ENCODE measurements around the gene AP2M1. TPM values are rescaled to one million over a fixed set of nuclear protein-coding genes. Genes with fewer than 3 reads are reported as not detected.
A peak's percentile ranks its signal among the peaks of the same experiment; 100 is the strongest.

The AP2M1 gene
- total RNA-seq, 2 experiments from 2014 or later = 209 to 219 TPM

DNA sequence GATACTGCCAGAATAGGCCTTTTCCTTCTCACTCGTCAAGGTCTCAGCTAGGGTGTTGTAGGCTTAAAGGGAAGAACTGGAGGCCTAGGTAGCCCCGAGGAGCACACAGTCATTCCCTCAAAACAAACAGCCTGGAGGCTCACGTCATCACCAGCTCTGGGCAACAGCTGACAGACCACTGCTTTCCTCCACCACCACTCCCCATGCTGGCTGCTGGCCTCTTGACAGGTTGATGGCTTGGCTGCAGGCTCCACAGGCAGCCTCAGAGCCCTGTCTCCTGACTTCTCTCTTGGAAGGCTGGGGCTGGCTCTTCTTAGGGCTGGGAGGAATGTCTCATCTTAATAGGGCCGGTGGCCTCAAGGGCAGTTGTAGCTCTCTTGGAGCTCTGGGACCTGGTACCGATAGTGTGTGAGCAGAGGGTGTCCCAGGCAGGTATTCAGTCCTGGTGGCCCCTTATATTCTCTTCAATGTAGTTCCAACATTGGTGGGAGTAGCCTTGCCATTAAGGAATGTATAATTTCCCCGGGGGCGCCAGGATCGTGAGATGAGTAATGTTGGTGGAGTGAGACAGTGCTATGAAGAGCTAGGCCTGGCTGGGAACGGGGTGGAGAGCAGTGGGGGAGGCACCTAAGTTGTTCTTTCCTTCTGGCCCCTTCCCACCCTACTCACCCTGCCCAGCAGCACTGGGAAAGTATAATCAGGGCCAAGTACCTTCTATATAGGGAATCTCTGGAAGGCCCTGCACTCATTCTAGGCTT, 6.1 kb upstream of the AP2M1 start:
- no peak for DNase-seq
- Mint-ChIP-seq H3K36me3 (peaks cover 4% of the 10 kb centered on the region), H3K4me1 (peaks cover 2% of the 10 kb centered on the region), H3K27ac (no peak overlapping the region), H3K4me3 (no peak overlapping the region), H3K9me3 (no peaks in the 10 kb centered on the region), H3K27me3 (no peaks in the 10 kb centered on the region)

DNA sequence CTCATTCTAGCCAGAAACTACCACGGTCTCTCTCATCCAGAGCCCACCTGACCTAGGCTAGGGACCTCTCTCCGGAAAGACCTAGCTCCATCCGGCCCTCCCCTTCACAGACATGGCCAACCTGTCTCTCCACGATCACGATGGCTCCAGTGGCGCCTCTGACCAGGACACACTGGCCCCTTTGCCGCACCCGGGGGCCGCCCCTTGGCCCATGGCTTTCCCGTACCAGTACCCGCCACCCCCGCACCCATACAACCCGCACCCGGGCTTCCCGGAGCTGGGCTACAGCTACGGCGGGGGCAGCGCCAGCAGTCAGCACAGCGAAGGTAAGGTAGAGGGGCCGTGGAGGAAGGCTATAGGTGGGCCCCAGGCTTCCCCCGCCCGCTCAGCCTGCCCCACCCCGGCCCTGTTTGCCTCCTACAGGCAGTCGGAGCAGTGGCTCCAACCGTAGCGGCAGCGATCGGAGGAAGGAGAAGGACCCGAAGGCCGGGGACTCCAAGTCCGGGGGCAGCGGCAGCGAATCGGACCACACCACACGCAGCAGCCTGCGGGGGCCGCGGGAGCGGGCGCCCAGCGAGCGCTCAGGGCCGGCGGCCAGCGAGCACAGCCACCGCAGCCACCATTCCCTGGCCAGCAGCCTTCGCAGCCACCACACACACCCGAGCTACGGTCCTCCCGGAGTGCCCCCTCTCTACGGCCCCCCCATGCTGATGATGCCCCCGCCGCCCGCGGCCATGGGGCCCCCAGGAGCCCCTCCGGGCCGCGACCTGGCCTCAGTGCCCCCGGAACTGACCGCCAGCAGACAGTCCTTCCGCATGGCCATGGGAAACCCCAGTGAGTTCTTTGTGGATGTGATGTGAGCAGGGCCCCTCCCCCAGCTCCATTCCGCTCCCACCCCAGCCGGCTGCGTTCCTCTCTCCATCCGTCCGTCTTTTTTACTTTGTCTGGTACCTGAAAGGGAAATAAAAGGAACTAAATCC, 4.5 kb upstream of the AP2M1 start:
- Mint-ChIP-seq H3K27ac (no peak overlapping the region), H3K9me3 (no peaks in the 10 kb centered on the region), H3K27me3 (no peaks in the 10 kb centered on the region), H3K4me1 (peaks cover 7% of the 10 kb centered on the region), H3K4me3 (no peak overlapping the region), H3K36me3 (no peaks in the 10 kb centered on the region)
- DNase-seq = no peak

DNA sequence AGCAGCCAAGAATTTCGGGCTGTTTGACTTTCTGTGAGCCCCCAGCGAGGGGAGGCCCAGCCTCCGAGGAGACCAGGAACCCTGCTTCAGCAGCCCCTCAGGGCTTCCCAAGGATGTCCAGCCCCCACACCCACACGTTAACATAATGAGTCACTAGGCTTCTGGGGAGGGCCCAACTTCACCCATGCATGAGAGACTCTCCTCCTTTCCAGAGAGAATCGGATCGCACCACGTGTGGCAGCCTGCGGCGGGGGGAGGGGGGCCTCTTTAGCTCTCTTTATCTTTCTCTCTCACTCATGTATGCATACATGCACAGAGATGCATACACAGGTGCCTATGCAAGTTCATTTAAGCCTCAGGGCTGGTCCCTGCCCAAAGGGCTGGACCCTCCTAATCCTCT, 3.1 kb upstream of the AP2M1 start:
- Mint-ChIP-seq H3K9me3 (no peaks in the 10 kb centered on the region), H3K4me3 (no peak overlapping the region), H3K36me3 (peaks cover 2% of the 10 kb centered on the region), H3K27ac (peak overlapping the region; percentile 36), H3K27me3 (no peaks in the 10 kb centered on the region), H3K4me1 (peaks cover 15% of the 10 kb centered on the region)
- DNase-seq = no peak

DNA sequence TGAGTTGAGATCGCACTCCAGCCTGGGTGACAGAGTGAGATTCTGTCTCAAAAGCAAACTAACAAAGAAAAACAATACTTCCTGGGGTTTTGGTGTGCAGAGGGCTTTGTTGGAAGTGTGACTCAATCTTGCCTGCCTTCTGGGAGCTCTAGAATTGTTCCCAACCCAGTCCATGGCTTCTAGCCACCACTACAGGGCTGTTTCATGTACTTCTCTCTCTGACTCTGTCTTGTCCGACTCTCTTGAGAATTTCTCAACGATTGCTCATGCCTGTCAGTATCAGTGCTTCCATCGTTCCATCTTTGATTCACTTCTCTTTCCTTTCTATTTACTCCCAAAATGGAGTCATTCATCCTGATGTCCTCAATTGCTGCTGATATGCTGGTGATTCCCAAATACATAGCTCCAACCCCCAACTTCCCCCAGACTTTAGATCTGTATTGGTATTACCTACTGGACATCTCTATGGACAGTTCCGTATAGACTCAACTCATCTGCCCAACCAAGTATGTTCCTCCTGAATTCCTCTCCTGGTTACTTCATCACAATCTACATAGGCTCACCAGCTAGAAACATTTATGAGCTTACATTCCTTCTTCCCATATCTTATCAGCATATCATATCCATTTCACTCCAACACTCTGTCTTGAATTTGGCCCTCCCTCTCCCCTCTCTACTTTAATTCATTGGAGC, 1.8 kb upstream of the AP2M1 start:
- H3K27ac Mint-ChIP-seq = no peak overlapping the region
- H3K27me3 Mint-ChIP-seq = no peaks in the 10 kb centered on the region
- no peaks in the 10 kb centered on the region for H3K9me3 Mint-ChIP-seq
- H3K4me3 Mint-ChIP-seq = no peak overlapping the region
- H3K4me1 Mint-ChIP-seq = peaks cover 18% of the 10 kb centered on the region
- H3K36me3 Mint-ChIP-seq = peaks cover 2% of the 10 kb centered on the region
- DNase-seq = no peak

DNA sequence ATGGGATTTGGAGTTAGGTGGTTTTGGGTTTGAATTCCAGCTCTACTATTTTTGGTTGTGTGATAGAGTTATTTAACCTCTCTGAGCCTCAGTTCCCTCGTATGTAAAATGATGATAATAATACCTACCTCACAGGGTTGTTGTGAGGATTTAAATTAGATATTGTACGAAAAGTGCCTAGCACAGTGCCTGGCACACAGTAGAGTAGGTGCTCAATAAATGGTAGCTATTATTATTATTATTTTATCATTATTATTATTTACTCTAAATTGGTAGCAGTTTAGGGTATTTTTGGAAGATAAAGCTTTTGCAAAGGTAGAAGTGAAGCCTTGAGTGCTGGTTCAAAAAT, 1.3 kb upstream of the AP2M1 start:
- H3K27me3 Mint-ChIP-seq = no peaks in the 10 kb centered on the region
- no peak overlapping the region for H3K4me3 Mint-ChIP-seq
- H3K27ac Mint-ChIP-seq = no peak overlapping the region
- peaks cover 22% of the 10 kb centered on the region for H3K4me1 Mint-ChIP-seq
- DNase-seq = no peak
- H3K9me3 Mint-ChIP-seq = no peaks in the 10 kb centered on the region
- peaks cover 6% of the 10 kb centered on the region for H3K36me3 Mint-ChIP-seq

DNA sequence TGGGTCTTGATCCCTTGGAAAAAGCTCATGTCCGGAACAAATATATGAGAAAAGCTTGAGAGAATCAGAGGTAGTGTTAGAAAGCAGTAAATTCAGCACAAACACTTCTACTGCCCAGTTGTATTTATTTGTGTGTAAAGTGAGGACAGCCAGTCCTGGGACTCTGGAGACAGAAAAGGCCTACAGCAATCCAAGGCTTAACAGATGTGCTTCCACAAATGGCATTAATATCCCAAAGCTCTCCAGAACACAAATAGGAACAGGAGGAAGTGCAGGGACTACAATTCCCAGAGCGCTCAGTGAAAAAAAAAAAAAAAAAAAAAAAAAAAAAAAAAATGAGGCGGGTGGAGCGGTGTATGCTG, 390 bp upstream of the AP2M1 start:
- Mint-ChIP-seq H3K9me3 (no peaks in the 10 kb centered on the region), H3K36me3 (peaks cover 6% of the 10 kb centered on the region)

DNA sequence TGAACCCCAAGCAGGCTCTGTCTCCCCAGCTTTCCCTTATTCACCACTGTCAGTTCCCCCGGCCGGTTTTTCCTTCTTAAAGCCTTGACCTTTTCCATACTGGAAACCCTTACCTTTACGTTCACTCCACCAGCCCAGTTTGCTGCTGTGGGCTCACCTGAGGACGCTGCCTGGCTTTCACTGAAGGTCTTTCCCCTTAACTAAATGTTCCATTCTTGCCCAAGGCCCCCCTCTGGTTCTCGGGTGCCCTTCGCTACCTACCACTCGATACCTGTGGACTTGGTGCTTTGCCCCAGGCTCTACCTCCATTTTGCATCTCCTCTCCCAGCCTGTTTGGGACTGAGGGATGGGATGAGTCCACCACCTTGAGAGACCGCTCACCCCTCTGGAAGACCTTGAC, 851 bp downstream of the AP2M1 start:
- H3K36me3 Mint-ChIP-seq = peaks cover 12% of the 10 kb centered on the region
- no peaks in the 10 kb centered on the region for H3K9me3 Mint-ChIP-seq
- no peaks in the 10 kb centered on the region for H3K27me3 Mint-ChIP-seq

More for the DNA sequence above, 390 bp upstream of the AP2M1 start:
- no peaks in the 10 kb centered on the region for H3K27me3 Mint-ChIP-seq
- DNase-seq = no peak
- H3K4me3 Mint-ChIP-seq = peak overlapping the region; percentile 98
- H3K27ac Mint-ChIP-seq = peak overlapping the region; percentile 61
- H3K4me1 Mint-ChIP-seq = peaks cover 22% of the 10 kb centered on the region

DNA sequence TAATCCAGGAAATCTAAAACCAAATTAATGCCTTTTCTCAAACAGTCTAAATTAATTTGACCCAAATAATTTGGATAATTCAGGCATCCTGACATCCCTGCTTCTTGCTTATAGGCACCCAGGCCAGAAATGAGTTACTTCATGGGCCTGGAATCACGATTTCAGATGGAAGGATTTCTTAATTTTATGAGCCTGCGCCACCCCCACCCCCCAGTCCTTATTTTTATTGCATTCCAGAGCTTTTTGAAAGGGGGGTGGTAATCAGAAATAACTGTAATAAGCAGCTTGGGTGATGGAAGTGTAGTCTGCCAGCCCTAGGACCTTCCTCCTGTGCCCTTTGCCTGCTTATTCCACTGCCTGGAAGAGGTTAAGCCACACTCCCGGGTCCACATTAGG, 1.3 kb downstream of the AP2M1 start:
- Mint-ChIP-seq H3K27me3 (no peaks in the 10 kb centered on the region), H3K27ac (no peak overlapping the region), H3K9me3 (no peaks in the 10 kb centered on the region), H3K4me3 (peak overlapping the region; percentile 98), H3K4me1 (peaks cover 22% of the 10 kb centered on the region), H3K36me3 (peaks cover 12% of the 10 kb centered on the region)
- DNase-seq = no peak

More for the DNA sequence above, 851 bp downstream of the AP2M1 start:
- Mint-ChIP-seq H3K27ac (peak overlapping the region; percentile 87), H3K4me3 (peak overlapping the region; percentile 98), H3K4me1 (peaks cover 22% of the 10 kb centered on the region)
- no peak for DNase-seq

DNA sequence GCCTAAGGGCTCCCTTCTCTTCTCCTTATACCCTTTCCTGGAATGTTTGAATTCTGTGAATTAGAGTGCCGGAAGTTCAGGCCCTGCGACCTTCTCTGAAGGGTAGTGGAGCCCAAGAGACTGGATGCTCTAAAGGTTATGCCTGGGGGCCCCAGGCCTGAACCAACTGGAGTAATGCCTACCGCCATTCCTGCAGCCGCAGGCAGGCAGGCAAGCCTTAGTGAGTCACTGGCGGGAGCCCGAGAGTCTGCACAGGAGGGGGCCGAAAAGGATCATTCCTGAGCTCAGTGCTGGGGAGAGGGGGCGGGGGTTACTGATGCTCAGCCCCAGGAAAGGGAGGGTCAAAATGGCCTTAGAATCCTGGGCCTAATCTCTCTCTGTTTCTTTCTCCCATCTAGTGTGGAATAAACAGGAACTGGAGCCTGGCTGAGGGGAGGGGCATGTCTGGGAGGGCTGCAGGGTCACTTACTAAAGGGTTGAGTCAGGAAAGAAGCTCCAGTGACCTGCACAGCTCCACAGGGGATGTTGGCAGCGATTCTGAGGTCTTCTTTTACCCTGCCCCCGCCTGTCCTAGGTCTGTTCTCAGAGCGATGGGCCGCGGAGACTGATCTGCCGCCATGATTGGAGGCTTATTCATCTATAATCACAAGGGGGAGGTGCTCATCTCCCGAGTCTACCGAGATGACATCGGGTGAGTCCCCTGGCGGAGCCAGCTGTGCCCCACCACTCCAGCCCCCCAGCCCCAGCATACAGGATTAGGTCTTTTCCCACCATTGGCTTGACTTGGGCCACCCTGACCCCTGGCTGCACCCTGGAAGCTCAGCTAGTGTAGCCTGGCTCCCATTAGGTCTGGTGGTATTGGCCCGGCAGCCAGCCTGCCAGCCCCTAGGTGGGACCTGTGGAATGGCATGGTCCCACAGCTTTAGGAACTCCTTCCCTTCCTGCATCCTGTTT, 2.0 kb downstream of the AP2M1 start:
- H3K9me3 Mint-ChIP-seq = no peaks in the 10 kb centered on the region
- no peak overlapping the region for H3K27ac Mint-ChIP-seq
- DNase-seq = peak; percentile 6
- H3K4me3 Mint-ChIP-seq = peak overlapping the region; percentile 98
- H3K36me3 Mint-ChIP-seq = peaks cover 12% of the 10 kb centered on the region
- H3K4me1 Mint-ChIP-seq = peaks cover 20% of the 10 kb centered on the region
- H3K27me3 Mint-ChIP-seq = no peaks in the 10 kb centered on the region

DNA sequence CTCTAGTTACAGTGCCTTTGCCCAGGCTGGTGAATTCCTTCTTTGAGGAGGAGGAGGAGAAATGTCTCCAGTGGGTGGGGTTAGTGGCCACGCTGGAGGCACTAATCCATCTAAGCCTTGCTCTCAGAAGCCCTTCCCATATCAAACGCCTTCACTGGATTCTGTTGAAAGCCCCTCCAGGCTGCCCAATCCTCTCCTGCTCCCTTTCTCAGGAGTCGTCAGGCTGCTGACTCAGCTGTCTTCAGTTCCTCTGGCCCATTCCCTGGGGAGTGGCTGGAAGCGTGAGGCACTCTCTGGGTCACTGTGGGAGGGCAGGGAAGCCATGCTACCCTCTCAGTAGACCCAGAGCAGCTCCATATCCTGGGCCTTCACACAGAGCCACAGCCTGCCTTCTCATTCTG, 2.7 kb downstream of the AP2M1 start:
- Mint-ChIP-seq H3K4me1 (peaks cover 20% of the 10 kb centered on the region), H3K27me3 (no peaks in the 10 kb centered on the region), H3K27ac (no peak overlapping the region), H3K9me3 (no peaks in the 10 kb centered on the region), H3K4me3 (no peak overlapping the region), H3K36me3 (peaks cover 12% of the 10 kb centered on the region)
- DNase-seq = no peak

DNA sequence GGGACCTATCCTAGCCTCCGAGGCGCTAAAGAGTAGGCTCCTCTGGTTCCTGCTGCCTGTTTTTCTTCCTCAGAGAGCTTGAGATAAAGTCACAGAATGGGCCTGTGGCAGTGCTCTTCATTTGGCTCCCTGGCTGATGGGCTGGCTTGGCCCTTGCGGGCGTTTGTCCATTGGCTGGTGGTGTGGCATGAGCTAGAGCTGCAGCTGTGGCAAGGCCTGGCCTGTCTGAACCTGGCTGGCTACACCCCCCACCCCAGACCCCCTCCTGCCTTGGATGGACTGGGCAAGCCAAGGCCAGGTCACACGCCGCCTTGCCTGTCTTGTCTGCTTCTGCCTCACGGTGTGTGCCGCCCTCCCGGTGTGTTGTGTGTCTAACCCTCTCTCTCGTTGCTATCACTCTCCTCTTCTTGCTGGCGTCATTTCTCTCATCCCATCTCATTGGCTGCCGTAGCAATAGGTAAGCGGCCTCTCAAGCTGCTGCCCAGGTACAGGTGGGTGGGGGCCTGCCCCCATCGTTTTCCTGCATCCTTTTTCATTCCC, 3.2 kb downstream of the AP2M1 start:
- H3K4me3 Mint-ChIP-seq = no peak overlapping the region
- H3K9me3 Mint-ChIP-seq = no peaks in the 10 kb centered on the region
- no peaks in the 10 kb centered on the region for H3K27me3 Mint-ChIP-seq
- H3K36me3 Mint-ChIP-seq = peaks cover 14% of the 10 kb centered on the region
- no peak for DNase-seq
- peak overlapping the region; percentile 50 for H3K27ac Mint-ChIP-seq
- peaks cover 20% of the 10 kb centered on the region for H3K4me1 Mint-ChIP-seq

DNA sequence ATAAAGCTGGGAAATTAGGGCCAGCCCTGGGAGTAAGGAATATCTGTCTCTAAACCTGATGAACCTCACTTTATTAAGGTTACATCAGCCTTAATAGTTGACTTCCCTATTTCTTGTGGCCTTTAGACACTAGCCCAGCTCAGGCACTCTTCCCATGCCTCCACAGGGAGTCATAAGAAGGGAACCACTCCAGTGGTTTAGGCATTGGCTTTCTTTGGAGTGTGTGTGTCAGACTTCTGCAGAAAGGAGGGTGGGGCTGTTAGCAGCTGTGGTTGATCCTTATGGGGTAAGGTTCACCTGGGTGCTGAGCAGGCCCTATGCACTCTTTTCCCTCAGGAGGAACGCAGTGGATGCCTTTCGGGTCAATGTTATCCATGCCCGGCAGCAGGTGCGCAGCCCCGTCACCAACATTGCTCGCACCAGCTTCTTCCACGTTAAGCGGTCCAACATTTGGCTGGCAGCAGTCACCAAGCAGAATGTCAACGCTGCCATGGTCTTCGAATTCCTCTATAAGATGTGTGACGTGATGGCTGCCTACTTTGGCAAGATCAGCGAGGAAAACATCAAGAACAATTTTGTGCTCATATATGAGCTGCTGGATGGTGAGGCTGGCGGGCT, 4.0 kb downstream of the AP2M1 start:
- Mint-ChIP-seq H3K9me3 (no peaks in the 10 kb centered on the region), H3K4me1 (peaks cover 20% of the 10 kb centered on the region), H3K4me3 (no peak overlapping the region), H3K27me3 (no peaks in the 10 kb centered on the region), H3K36me3 (peaks cover 16% of the 10 kb centered on the region), H3K27ac (no peak overlapping the region)
- no peak for DNase-seq

DNA sequence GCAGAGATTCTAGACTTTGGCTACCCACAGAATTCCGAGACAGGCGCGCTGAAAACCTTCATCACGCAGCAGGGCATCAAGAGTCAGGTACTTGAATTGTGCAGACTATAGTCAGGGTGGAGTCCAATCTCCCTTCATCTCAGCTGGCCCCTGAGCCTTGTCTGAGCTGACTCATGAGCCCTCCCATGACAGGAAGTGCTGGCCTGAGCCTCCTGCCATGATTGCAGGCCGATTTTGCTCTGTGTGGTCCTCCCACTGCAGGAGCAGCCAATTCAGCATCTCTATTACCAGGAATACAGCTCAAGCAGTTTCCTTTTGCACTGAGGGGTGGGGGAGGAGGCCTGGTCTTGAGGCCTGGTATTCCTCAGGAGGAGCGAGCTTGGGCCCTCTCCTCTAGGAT, 5.5 kb downstream of the AP2M1 start:
- H3K27ac Mint-ChIP-seq = no peak overlapping the region
- no peaks in the 10 kb centered on the region for H3K27me3 Mint-ChIP-seq

DNA sequence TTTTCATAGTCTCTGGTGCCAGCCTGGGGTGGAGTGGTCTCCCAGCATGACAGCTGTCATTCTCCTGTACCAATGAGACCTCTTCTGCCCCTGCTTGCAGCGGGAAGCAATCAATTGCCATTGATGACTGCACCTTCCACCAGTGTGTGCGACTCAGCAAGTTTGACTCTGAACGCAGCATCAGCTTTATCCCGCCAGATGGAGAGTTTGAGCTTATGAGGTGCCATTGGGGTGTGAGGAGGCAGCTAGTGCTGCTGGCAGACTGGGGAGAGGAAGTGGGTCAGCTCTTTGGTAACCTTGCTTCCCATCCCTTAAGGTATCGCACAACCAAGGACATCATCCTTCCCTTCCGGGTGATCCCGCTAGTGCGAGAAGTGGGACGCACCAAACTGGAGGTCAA, 6.9 kb downstream of the AP2M1 start:
- Mint-ChIP-seq H3K27ac (no peak overlapping the region), H3K9me3 (no peaks in the 10 kb centered on the region), H3K4me3 (no peak overlapping the region), H3K4me1 (peaks cover 15% of the 10 kb centered on the region), H3K36me3 (peaks cover 30% of the 10 kb centered on the region), H3K27me3 (no peaks in the 10 kb centered on the region)
- DNase-seq = no peak

More for the DNA sequence above, 5.5 kb downstream of the AP2M1 start:
- Mint-ChIP-seq H3K9me3 (no peaks in the 10 kb centered on the region), H3K4me1 (peaks cover 19% of the 10 kb centered on the region), H3K4me3 (no peak overlapping the region), H3K36me3 (peaks cover 28% of the 10 kb centered on the region)
- no peak for DNase-seq

Measured in activated naive CD8-positive, alpha-beta T cell treated with anti-CD3 and anti-CD28 coated beads for 36 hours (primary cell).